Astrocyte of the spinal cord (primary cell): ENCODE measurements around the gene TUBB1.

Source experiments
- DNase-seq: peaks from one replicate; pipeline ENCODE4 v3.0.0; 2011; ENCODE audit warnings: low read depth, low spot score
- H3K4me3 ChIP-seq: 2 replicates; pipeline ENCODE4 v1.5.1; 2011; ENCODE audit warnings: low read depth, mild to moderate bottlenecking, low read length, moderate library complexity
- in situ Hi-C: cut with HindIII; loops from 2 replicates; pipeline ENCODE4 v1.10.0; 2017; ENCODE audit warnings: low sequenced_read_pairs
- TF ChIP-seq, protein P1 (sequence below): IDR thresholded peaks from 2 replicates; pipeline ENCODE4 v1.5.1; 2012; ENCODE audit warnings: low read depth, mild to moderate bottlenecking, low read length, inconsistent platforms

The TUBB1 gene

DNA sequence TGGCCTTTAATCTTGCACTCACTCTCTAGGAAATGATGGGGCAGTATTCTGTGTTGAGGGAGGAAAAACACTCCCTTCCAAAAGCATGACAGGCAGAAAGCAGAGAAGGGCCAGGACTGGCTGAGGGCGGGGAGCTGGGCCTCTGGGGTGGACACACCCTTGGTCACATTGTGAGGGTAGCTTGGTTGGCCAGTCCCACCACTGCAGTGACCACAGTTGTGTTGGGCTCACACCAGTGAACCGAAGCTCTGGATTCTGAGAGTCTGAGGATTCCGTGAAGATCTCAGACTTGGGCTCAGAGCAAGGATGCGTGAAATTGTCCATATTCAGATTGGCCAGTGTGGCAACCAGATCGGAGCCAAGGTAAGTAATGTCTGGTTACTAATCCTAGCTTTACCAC, at the start of gene TUBB1:
Gene TUBB1, plus strand, starts transcription at position 213 of the 400 bp plus-strand sequence. Its CDS starts 94 bp downstream, at position 307.
- no peak within 1 kb of the TSS for H3K4me3 ChIP-seq
- TF ChIP-seq, protein P1, sequence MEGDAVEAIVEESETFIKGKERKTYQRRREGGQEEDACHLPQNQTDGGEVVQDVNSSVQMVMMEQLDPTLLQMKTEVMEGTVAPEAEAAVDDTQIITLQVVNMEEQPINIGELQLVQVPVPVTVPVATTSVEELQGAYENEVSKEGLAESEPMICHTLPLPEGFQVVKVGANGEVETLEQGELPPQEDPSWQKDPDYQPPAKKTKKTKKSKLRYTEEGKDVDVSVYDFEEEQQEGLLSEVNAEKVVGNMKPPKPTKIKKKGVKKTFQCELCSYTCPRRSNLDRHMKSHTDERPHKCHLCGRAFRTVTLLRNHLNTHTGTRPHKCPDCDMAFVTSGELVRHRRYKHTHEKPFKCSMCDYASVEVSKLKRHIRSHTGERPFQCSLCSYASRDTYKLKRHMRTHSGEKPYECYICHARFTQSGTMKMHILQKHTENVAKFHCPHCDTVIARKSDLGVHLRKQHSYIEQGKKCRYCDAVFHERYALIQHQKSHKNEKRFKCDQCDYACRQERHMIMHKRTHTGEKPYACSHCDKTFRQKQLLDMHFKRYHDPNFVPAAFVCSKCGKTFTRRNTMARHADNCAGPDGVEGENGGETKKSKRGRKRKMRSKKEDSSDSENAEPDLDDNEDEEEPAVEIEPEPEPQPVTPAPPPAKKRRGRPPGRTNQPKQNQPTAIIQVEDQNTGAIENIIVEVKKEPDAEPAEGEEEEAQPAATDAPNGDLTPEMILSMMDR: no peak
- DNase-seq: peak; percentile 55
- in situ Hi-C loops: no loop called here

DNA sequence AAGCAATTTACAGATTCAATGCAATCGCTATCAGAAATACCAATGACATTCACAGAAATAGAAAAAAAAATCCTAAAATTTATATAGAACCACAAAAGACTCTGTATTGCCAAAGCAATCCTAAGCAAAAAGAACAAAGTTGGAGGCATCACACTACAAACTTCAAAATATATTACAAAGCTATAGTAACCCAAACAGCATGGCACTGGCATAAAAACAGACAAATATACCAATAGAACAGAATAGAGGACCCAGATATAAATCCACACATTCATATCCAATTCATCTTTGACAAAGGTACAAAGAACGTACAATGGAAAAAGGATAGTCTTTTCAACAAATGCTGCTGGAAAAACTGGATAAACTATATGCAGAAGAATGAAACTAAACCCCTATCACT, 49.8 kb upstream of the TUBB1 start:
- DNase-seq: no peak
- TF ChIP-seq, protein P1: no peak
- no peak overlapping the region for H3K4me3 ChIP-seq
- in situ Hi-C loops: no loop called here

DNA sequence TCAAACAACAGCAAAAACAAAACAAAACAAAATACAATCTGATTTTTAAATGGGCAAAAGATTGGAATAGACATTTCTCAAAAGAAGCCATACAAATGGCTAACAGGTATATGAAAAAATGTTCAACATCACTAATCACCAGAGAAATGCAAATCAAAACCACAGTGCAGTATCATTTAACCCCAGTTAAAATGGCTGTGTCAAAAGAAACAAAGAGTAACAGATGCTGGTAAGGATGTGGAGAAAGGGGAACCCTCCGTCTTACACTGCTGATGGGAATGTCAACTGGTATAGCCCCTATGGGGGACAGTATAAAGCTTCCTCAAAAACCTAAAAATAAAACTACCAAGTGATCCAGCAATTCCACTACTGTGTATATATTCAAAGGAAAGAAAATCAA, 49.1 kb upstream of the TUBB1 start:
- TF ChIP-seq, protein P1: no peak
- in situ Hi-C loops: no loop called here
- no peak overlapping the region for H3K4me3 ChIP-seq
- DNase-seq: no peak

DNA sequence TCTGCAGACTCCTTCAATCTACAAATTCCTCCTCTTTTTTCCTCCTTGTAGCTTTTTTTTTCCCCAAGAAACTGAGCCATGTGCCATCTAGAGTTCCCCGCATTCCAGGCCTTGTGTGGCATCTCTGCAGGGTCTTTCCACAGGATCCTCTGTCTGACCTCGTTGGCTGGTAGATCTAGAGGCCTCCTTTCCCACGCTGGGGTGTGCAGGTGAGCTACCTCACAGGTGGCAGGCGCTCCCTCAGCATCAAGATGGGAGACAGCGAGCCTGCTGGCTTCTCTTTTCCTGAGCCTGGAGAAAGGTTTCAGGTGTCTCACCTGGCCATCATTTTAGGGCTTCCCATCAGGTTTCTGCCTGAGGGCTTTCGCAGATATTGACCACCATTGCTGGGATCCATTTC, 47.8 kb upstream of the TUBB1 start:
- DNase-seq: no peak
- in situ Hi-C loops: no loop called here
- H3K4me3 ChIP-seq: no peak overlapping the region
- TF ChIP-seq, protein P1: no peak

DNA sequence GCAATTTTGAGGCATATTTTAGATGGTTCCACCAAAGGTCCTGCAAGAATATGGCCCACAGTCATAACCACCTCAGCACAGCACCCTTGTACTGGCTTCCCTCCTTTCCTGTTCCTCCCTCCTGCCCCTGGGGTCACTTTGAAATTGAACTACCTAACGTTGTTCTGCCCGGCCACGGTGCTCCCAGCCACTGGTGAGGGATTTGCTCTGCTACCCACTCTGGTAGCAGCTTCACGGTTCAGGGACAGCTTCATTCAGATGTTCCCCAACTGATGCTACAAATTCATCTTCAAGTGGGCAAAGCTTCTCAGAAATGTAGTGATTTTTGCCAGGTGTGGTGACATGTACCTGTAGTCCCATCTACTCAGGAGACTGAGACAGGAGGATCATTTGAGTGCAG, 46.0 kb upstream of the TUBB1 start:
- TF ChIP-seq, protein P1: no peak
- no peak overlapping the region for H3K4me3 ChIP-seq
- in situ Hi-C loops: no loop called here
- no peak for DNase-seq

DNA sequence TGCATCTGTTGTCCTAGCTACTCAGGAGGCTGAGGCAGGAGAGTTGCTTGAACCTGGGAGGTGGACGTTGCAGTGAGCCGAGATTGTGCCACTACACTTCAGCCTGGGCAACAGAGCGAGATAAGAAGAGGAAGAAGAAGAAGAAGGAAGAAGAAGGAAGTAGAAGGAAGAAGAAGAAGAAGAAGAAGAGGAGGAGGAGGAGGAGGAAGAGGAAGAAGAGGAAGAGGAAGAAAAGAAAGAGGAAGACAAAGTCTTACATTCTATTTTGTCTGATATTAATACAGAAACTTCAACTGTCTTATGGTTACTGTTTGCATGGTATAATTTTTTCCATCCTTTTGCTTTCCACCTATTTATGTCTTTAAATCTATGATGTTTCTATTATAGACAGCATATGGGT, 45.4 kb upstream of the TUBB1 start:
- H3K4me3 ChIP-seq: no peak overlapping the region
- in situ Hi-C loops: no loop called here
- DNase-seq: no peak
- TF ChIP-seq, protein P1: no peak

DNA sequence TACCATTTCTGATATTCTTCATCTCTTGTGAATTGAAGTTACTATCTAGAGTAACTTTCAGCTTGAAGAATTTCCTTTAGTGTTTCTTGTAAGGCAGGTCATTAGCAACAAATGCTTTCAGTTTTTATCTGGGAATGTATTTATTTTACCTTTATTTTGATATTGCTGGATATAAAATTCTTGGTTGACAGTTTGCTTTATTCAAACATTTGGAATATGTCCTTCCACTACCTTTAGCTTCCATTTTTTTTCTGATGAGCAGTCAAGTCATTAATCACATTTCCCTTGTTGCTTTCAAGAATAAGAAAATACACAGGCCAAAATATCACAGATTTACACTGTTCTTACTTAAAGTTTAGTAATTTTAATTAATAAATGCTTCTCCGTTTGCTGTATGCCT, 43.9 kb upstream of the TUBB1 start:
- no peak for DNase-seq
- in situ Hi-C loops: no loop called here
- H3K4me3 ChIP-seq: no peak overlapping the region
- TF ChIP-seq, protein P1: no peak
